Measurements from ENCODE around the gene ZFP14. TPM values are rescaled to one million over a fixed set of nuclear protein-coding genes. Genes with fewer than 3 reads are reported as not detected.

The ZFP14 gene
- total RNA-seq, result 65.6 TPM

DNA sequence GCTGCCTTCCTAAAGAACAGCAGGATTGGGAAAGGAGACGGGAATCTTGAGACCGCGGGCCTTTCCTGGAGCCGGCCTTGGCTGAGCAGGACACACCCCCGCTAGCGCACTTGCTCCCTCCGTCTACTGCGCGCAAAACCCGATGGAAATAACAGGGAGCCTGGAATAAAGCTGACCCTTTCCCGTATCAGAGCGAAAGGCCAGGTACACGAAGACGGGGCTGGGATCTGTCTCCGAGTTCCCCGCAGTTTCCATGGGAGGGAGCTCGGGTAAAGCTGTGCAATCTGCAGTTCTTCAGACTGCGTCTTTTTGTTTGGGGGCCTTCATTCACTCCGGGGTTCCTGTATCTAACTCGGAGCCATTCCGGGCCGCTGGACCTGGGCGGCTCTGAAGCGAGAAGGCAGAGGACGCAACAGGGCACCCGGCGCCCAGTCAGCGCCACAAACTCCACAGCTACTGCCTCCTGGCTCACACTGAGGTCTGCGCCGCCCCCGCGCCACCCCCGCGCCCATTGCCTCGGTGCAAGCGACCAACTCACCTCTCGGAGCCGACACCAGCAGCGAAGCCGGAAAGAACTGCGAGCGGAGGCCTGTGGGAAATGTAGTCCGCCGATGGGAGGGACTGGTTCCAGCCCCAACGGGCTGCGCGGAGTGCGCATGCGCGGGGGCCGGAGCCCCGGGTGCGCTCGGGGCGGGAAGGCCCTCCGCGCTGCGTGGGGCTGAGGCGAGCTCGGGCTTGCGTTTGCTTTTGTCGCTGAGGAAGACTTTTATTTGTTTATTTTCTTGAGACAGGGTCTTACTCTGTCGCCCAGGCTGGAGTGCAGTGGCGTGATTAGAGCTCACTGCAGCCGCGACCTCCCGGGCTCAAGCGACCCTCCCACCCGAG lies at the start of gene ZFP14:
TSS of gene ZFP14 (minus strand) at position 577 of the 885 bp plus-strand sequence. CDS start 11,309 bp downstream, outside the sequence.
- FAIRE-seq, result no peak
- peak; percentile 94 to 98 for DNase-seq (ENCODE audit: low spot score in 2 of 2)

DNA sequence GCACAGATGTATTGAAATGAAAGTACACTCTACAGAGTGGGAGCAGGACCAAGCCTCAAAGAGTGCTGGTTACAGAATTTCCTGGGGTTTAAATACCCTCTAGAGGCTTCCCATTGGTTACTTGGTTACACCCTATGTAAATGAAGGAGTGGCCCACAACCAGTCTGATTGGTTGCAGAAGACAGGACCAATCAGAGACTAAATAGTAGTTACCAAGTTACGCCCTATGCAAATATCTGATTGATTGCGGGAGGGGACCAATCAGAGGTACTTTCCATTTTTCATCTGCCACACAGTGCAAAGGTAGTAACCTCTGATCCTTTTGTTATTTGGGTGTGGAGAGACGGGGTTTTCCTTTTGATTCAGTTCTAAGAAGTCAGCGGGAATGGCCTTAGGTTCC lies 44.9 kb upstream of the ZFP14 start:
- no peak for FAIRE-seq
- no peak for DNase-seq (ENCODE audit: low spot score in 2 of 2)

DNA sequence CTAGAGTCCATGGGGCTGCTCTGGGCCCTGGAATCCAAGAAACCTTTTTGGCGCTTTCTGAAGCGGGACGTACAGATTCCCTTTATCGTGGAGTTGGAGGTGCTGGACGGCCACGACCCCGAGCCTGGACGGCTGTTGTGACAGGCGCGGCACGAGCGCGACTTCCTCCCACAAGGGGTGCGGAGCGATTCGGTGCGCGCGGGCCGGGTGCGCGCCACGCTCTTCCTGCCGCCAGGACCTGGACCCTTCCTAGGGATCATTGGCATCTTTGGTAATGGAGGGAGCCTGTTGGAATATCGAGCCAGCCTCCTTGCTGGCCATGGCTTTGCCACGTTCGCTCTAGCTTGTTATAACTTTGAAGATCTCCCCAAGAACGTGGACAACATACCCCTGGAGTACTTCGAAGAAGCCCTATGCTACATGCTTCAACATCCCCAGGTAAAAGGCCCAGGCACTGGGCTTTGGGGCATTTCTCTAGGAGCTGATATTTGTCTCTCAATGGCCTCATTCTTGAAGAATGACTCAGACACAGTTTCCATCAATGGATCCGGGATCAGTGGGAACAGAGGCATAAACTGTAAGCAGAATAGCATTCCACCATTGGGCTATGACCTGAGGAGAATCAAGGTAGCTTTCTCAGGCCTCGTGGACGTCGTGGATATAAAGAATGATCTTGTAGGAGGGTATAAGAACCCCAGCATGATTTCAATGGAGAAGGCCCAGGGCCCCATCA lies 42.9 kb upstream of the ZFP14 start:
- DNase-seq (ENCODE audit: low spot score in 2 of 2) (no peak), FAIRE-seq (no peak)

DNA sequence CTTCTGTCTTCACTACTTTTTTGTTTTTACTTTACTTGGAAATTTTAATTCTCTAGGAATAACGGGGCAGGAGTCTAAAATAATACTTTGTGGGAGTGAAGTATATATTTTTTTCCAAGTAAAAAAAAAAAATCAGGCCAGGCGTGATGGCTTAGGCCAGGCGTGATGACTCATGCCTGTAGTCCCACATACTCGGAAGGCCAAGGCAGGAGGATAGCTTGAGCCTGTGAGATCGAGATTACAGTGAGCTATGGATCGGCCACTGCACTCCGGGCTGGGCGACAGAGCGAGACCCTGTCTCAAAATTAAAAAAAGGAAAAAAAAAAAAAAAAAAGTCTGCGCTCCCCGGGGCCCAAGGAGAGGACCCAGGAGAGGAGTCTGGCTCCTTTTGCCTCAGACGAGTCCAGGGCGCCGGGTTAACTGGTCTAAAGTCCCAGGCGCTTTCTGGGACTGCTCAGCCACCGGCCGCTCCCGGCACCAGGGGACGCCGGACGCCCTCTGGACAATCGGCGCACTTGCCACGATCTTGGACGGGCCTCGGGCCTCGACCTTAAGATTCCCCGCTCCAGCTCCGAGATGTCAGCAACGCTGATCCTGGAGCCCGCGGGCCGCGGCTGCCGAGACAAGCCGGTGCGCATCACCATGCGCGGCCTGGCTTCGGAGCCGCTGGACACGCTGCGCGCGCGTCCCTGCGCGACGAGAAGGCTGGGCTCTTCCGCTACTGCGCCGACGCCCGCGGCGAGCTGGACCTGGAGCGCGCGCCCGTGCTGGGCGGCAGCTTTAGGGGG lies 42.2 kb upstream of the ZFP14 start:
- FAIRE-seq (no peak), DNase-seq (ENCODE audit: low spot score in 2 of 2) (no peak)

DNA sequence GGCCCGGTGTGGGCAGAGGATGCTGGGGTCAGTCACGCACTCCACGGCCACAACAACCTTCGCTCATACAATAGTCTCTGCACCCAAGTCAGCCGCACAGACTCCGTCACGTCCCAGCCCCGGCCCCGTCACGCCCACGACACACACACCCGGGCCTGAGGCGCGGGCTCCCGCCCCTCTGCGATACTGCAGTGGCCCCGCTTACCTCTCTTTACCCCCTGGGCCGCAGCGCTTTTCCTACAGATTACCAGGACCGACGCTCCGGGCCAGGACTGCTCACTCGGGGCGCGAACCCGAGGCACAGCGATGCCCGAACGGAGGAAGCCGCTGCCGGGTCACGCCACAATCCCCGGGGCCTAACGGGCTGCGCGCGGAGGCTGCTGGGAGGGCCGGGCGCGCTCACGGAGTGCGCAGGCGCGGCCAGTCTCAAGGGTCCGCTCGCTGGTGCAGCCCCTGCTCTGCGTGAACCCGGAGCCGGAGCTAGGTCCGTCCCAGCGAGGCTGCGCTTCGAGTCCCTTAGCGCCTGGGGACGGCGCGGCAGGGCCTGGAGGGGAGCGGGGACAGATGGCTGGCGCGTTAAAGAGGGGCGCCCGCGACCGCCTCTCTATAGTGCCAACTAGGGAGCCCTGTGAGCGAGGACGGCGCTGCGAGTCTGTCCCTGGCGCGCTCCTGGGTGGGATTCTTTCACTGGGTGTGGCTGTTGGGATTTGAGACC lies 39.4 kb upstream of the ZFP14 start, which contains the start of gene ZFP82:
TSS of gene ZFP82 (minus strand) at position 358 of the 715 bp plus-strand sequence. CDS start 8,855 bp downstream, outside the sequence.
- no peak for FAIRE-seq
- peak; percentile 82 to 85 for DNase-seq (ENCODE audit: low spot score in 2 of 2)

DNA sequence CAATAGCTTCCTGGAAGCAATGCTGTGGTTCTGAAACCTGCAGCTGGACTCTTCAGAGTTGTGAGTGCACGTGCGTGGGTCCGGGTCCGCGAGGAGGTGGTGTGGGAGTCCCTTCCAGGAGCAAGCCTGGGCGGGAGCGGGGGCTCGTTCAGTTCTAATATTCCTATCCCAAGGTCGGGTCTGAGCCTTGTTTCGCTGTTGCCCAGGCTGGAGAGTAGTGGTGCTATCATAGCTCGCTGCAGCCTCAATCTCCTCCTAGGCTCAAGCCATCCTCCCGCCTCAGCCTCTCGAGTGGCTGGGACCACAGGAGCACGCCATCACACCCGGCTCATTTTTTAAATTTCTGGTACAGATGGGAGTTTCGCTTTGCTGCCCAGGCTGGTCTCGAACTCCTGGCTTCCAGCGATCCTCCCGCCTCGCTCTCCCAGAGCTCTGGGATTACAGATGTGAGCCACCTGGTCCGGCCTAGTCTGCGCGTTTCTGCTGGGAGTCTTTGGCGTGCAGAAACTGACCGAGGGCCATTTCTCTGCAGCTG lies 38.8 kb upstream of the ZFP14 start:
- FAIRE-seq, result no peak
- no peak for DNase-seq (ENCODE audit: low spot score in 2 of 2)

DNA sequence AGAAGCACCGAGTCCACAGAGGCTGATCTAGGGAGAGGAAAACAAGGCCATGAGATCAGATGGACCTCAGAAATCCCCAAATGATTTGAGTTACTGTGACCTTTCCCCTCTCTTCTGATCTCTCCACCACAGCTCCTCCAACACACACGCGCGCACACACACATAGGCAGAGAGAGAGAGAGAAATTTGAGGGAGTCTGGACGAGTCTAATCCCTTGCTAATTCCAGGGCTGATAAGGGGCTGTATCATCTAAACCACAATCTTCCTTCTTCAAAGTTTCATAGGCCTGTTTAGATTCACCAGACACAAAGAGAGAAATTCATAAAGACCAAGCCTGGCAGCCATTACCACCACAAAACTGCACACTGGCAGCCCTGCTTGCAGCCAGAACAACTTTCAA lies 30.8 kb upstream of the ZFP14 start:
- no peak for FAIRE-seq
- no peak for DNase-seq (ENCODE audit: low spot score in 2 of 2)

DNA sequence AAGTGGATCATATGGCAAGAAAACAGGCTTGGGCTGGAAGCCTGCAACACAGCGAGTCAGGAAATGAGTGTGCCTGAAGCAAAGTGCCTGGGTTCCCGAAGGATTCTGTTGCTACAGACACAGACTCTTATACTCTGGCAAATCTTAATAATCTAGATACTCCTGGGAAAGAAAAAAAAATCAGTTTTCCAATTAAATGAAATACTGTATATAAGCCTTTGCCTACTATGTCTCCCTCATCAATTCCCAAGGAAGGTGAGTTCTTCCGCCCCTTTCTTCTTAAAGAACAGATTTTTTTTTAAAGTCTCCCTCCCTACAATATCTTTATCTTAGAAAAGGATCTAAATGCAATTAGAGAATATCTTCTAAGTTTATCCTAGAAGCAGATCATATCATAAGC lies 29.1 kb upstream of the ZFP14 start:
- no peak for DNase-seq (ENCODE audit: low spot score in 2 of 2)
- no peak for FAIRE-seq

DNA sequence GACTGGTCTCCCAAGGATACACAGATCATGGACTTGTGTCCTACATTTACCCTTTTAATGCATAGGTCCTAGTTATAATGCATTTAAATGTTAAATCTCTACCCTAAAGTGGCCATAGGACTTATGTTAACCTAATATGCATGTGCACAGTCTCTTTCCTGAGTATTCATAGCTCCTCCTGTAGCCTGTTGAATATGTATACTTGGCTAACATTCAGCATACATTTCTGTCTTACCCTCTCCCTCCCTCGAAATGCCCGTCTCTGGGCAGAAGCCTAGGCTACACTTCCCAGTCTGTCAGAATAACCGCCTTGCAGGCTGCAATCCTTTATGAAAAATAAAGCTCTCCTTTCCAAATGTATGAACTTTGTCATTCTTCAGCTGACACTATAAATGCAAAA lies 25.5 kb upstream of the ZFP14 start:
- DNase-seq (ENCODE audit: low spot score in 2 of 2) (no peak), FAIRE-seq (no peak)

DNA sequence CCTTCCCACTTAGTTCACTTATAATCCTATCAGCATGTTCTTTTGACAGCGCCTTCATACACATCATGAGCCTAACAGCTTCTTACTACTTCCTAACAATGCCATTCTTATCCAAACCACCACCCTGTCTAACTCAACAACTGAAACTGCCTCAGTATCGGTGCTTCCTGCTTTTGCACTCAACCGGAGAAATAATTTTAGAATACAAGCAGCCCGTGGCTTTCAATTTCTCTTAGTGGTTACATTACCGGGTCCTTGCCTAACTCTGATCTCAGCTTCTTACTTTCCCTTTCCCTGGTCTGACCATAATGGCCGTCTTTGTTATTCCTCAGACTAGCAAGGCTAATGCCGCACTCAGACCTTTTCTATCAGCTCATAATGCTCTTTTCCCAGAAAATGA lies 22.5 kb upstream of the ZFP14 start:
- FAIRE-seq (no peak), DNase-seq (ENCODE audit: low spot score in 2 of 2) (no peak)

DNA sequence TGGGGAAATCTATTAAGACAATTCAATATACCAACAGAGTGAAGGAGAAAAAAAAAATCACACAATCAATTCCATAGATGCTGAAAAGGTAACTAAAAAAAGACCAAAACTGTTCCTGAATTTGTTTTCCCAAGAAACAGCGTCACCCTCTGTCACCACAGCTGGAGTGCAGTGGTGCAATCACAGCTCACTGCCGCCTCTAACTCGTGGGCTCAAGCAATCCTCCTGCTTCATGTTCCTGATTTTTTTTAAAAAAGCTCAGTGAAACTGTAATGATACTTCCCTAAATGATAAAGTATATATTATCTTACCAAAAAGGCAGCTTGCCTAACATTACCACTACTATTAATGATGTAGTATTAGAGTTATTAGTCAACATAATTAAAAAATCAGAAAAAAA lies 19.6 kb upstream of the ZFP14 start:
- FAIRE-seq (no peak), DNase-seq (ENCODE audit: low spot score in 2 of 2) (no peak)

DNA sequence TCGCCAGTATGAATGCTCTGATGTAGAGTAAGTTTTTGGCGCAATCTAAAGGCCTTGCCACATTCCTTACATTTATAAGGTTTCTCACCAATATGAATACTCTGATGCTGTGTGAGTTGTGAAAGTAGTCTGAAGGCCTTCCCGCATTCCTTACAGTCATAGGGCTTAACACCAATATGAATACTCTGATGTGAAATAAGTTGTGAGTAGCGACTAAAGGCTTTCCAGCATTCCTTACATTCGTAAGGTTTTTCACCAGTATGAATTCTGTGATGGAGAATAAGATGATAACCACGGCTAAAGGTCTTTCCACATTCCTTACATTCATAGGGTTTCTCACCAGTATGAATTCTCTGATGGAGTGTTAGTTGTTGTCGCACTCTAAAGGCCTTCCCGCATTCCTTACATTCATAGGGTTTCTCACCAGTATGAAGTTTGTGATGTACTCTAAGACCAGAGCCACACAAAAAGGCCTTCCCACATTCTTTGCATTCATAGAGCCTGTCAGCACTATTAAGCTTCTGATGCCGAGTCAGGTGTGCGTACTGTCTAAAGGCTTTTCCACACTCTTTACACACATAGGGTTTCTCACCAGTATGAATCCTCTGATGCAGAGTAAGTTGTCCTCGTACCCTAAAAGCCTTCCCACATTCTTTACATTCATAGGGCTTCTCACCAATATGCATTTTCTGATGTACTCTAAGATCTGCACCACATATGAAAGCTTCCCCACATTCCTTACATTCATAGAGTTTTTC lies 14.1 kb upstream of the ZFP14 start:
- no peak for FAIRE-seq
- DNase-seq (ENCODE audit: low spot score in 2 of 2), result no peak

DNA sequence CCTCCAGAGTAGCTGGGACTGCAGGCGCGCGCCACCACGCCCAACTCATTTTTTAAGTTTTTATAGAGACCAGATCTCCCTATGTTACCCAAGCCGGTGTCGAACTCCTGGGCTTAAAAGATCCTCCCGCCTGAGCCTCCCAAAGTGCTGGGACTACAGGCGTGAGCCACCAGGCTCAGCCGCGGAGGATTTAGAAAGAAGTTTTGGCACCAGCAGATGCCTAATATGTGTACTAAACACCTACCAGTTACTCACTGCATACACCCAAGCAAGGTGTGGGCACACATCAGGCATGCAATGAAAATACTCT lies 464 bp upstream of the ZFP14 start:
- FAIRE-seq, result no peak
- DNase-seq (ENCODE audit: low spot score in 2 of 2), result no peak

DNA sequence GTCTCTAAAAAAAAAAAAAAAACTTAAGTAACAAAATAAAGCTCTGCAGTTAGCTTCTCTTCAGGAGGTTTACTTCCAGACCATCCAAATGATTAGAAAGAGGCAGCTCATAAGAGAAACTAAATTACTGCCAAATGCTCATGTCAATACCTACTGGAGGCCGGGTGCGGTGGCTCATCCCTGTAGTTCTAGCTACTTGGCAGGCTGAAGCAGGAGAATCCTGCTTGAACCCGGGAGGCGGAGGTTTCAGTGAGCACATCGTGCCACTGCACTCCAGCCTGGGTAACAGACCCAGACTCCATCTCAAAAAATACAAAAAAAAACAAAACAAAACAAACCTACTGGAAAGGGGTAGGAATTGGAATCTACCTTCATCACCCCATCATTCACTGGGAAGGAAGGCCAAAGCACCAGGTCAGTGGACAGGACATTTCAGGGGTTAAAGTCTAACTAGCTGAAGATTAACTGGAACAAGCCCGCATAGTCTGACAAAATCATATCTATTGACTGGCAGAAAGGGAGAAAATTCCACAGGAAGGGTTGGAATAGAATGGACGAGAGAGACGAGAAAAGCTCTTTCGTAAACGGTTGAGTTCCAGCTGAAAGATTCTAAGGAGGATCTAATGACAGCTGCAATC lies 1.3 kb downstream of the ZFP14 start:
- FAIRE-seq, result no peak
- no peak for DNase-seq (ENCODE audit: low spot score in 2 of 2)

DNA sequence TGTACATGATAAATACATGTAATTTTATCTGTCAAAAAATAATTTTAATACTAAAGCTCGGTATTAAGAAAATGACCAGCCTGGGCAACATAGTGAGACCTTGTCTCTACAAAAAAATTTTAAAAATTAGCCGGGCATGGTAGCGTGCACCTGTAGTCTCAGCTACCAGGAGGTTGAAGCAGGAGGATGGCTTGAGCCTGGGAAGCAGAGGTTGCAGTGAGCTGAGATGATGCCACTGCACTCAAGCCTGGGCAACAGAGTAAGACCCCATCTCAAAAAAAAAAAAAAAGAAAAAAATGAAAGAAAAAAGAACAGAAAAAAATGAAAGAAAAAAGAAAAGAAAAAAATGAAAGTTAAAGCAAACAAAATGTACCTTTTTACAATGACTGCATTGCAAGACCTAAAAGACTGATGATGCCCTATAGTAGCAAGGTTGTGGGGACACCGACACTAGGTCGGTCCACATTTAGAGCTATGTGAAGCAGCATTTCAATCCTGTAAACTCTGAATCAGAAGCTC lies 5.3 kb downstream of the ZFP14 start:
- FAIRE-seq (no peak), DNase-seq (ENCODE audit: low spot score in 2 of 2) (no peak)

DNA sequence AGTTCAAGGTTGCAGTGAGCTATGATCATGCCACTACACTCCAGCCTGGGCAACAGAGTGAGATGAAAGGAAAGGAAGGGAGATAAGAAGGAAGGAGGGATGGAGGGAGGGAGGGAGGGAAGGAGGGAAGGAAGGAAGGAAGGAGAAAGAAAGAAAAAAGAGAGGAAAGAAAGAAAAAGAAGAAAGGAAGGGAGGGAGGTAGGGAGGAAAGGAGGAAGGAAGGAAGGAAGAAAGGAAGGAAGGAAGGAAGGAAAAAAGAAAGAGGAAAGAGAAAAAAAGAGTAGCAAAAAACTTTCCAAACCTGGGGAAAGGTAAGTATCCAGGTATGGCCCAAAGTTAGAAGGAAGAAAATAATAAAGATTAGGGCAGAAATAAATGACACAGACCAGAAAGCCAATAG lies 7.1 kb downstream of the ZFP14 start:
- FAIRE-seq, result no peak

DNA sequence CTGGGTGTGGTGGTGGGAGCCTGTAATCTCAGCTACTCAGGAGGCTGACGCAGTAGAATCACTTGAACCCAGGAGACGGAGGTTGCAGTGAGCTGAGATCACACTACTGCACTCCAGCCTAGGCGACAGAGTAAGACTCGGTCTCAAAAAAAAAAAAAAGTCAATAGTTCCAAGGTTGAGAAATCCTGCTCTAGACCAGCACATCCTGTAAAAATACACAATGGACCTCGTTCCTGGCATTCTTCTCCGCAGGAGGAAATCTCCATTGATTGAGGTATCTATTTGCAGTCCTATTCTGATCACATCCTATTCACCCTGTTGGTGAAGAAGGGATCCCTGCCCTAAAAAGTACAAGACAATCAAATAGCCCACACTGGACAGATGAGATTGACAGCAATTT lies 15.2 kb downstream of the ZFP14 start:
- FAIRE-seq (no peak), DNase-seq (ENCODE audit: low spot score in 2 of 2) (no peak)

More for the DNA sequence above, 7.1 kb downstream of the ZFP14 start:
- no peak for DNase-seq (ENCODE audit: low spot score in 2 of 2)

DNA sequence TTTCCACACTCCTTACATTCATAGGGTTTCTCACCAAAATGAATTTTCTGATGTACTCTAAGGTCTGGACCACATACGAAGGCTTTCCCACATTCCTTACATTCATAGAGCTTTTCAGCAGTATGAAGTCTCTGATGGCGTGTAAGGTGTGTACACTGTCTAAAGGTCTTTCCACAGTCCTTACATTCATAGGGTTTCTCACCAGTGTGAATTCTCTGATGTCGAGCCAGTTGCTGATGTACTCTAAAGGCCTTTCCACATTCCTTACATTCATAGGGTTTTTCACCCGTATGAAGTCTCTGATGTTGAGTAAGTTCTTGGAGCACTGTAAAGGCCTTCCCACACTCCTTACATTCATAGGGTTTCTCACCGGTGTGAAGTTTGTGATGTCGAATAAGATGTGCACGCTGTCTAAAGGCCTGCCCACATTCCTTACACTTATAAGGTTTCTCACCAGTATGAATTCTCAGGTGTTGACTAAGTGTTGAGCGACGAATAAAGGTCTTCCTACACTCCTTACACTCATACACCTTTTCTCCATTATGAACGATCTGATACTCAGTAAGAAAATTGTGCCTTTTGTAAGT lies 38.1 kb downstream of the ZFP14 start:
- FAIRE-seq (no peak), DNase-seq (ENCODE audit: low spot score in 2 of 2) (no peak)
